HG02970 (cell line): ENCODE results near the gene DYNAP.

ENCODE experiments used
- ATAC-seq: cut with Tn5 transposase; IDR thresholded peaks from one replicate; pipeline ENCODE4 v1.9.1; 2021; ENCODE audit warnings: mild to moderate bottlenecking, moderate library complexity, moderate number of reproducible peaks; ENCODE audit not compliant: unreplicated experiment, low FRiP score

DYNAP gene, protein sequence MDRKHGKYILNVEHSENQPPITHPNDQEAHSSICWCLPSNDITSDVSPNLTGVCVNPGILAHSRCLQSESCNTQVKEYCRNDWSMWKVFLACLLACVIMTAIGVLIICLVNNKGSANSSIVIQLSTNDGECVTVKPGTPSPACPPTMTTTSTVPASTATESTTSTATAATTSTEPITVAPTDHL

DNA sequence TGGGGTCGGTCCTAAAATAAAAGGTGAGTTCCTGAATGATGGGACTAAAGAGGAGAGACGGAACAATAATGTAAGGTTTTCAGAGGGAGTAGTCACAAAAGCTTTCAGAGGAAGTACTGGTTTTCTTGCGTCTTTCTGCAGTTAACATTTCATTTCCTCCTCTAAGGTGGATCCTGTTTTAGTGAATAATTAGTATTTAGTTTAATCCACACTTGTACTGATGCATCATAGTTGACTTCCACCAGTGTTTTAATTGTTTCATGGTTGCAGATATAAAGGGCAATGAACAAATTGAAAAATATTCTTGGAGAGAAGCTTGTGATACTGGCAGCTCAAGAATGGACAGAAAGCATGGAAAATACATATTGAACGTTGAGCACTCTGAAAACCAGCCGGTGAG lies at the start of gene DYNAP:
Gene DYNAP (plus strand): TSS at position 301 of the 400 bp plus-strand sequence. CDS start 38 bp downstream, at position 339.
- no peak for ATAC-seq

DNA sequence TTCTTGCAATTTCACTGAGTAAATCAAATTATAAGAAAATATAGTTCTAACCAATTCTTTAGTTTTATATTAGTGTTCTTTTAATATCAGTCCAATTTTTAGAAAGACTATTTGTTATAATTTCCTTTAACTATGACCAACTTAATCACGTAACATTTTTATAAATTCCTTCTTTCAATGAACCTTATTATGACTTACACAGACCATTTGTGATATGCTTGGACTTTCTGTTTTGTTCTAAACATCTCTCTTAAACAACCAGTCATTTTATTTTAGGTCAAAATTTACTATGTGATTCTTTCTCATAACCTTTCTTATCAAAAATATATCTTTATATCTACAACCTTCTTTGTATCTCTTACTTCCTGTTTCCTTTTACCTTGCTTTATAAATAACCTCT lies 39.5 kb upstream of the DYNAP start:
- ATAC-seq, result no peak

DNA sequence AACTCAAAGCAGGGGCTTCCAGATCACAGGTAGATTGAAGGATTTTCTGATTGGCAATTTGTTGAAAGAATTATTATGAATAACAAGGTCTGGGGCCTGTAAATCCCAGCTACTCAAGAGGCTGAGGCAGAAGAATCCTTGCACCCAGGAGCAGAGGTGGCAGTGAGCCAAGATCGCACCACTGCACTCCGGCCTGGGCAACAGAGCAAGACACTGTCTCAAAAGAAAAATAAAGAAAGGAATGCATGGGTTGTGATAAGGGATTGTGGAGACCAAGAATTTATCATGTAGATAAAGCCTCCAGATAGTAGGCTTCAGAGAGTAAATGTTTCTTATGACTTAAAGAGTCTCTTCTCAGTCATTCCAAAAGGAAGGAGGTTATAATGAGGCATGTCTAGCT lies 35.8 kb upstream of the DYNAP start:
- ATAC-seq, result no peak

DNA sequence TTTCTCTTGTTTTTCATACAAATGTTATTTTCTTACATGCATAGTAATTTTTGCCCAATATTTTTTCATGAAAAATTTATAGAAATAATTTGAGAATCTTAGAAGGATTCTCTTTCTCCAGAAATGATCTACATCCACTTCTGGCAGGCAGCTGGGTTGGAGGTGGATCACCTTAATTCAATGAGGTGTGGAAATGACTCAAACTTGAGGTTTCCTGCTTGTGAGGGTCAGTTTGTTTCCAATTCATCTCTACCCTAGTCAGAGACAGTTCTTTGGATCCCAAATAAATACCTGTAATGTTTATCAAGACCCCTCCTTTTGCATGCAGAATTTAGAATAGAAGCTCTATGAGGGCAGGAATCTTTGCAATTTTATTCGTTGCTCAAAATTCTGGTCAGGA lies 35.0 kb upstream of the DYNAP start:
- ATAC-seq, result no peak

DNA sequence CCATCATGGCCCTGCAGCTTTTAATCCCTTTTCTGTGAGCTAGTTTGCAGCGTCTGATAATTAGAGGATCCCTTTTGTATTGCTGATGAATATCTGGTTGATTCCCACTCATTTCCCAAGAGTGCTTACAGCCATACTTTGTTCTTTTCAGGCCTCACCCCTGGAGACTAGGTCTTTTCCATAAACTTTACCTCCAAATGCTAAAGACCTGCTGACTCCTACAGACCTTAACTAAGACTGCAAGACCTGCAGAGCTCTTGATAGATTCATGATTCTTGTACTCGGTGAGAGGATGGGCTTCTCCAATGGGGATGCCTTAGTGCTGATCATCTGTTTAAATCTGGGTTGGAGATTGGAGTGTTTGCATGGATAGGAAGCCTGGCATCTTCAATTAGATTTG lies 33.1 kb upstream of the DYNAP start:
- no peak for ATAC-seq

DNA sequence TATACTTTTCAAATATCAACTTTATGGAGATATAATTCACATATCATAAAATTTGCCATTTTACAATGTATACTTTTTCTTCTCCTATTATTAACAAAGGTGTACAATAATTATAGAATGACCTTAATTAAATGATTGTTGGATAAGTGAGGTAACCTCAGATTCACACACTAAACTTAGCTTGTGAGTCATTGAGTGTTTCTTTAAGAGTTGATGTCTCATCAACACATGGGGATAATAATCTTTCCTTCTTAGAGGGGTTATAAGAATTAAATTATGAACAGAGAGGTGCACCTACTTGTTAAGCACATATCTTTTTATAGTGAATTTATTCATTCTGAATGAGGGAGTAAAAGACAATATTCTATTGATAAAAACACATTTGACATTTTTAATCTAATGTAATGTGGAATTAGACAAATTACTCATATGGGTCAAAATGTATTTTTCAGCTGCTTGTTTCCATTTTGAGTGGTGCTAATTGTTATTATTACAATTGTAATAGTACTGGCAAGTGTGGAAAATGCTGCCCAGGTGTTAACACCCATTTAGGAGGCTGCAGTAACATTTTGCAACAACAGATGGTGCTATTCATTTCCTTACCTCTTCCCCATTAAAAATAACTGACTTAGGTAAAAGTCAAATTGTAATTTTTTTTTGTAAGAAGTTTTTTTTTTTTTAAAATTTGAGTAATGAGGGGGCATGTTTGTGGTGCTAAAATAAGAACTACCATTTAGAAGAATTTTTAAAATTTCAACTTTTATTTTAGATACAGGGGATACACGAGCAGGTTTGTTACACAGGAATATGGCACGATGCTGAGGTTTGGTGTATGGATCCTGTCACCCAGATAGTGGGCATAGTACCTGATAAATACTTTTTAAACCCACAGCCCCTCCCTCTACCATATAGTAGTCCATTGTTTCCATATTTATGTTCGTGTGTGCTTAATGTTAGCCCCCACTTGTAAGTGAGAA lies 32.1 kb upstream of the DYNAP start:
- ATAC-seq, result no peak

DNA sequence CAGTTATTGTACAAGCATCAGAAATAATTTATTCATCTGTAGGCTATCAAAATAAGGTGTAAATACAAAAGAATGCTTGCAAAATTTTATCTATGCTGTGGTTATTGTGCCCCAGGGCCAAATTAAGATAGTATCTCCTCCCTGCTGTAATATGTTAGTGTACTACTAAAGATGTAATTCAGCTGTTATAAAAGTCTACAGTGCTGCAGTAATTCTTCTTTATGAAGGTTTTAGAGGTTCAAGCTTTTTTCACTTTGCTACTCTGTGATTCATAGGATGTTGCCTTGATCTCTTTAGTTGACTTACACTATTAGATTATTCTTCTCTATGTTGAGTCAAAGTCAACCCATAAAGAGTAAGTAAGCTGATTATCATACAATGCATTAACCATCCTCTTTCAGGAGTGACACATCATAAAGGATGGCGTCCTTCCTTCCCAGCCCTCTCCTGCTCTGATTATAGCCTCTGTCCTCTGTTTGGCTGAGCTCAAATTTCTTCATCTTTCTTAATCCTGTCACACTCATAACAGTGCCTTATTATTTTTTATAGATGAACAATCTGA lies 29.3 kb upstream of the DYNAP start:
- no peak for ATAC-seq

DNA sequence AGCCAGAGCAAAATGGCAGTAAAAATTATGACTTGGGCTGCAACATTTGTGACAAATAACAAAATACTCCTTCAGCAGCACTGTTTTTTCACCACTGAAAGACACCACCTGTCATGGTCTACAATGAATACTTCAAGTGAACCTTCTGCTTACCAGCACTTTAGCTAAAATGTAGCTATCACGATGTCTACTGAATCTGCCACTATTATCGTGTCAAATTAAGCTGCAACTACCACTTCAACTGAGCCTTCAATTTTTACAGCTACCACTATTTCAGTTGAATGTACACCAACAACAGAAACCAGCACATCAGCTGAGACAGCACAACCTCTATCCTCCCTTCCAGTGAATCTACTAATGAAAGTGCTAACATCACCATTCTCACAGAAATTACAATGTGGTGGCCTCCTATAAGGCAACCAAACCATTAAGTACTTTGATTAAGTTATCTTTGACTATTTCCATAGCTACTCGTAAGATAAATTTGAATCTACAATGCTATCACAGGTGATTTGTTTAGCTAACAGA lies 10.8 kb upstream of the DYNAP start:
- no peak for ATAC-seq

DNA sequence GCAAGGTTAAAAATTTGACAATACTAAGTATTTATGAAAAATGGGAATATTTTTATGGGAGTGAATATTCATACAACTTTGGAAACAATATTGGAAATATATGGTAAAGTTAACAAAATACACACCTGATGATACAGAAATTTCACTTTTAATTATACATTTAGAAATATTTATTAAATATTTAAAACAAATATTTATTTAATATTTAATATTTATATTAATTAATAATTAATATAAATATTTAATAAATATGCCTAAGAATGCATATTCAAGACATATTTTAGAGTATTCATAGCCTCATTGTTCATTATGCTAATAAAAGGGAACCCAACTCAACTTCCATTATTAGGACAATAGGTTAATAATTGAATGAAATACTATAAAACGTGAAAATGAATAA lies 7.0 kb upstream of the DYNAP start:
- no peak for ATAC-seq

DNA sequence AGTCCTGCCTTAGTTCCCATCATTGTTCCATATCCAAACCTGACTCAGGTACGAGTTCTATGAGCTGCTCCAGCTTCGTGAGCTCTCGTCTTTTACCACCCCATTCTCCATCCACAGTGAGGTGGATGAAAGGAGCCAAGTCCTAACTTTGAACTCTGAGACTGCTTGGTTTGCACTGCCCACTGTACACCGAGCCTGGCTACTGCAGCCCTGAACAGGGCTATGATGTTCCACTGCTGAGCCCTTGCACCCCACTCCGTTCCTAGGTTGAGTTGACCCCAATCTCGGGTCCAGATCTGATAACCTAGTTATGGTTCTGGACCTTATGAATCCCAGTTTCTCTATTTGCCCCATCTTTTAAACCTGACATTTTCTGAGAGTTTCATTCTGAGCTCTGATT lies 5.3 kb upstream of the DYNAP start:
- ATAC-seq, result no peak

DNA sequence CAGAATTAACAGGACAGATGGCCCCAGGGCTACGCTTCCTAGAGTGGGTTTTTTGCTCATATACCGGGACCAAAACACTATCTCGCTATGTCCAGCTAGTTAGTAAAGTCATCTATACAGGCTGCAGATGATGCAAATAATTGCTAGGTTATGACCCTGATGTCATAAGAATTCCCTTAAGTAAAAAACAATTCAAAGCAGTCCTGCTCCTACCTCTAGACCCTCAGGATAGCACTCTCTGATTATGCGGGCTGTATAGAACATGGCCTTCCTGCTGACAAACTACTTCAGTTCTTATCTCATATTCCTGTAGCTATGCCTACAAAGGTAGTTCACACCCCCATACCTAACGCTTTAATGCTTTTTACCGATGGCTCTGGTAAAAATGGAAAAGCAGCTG lies 13.2 kb downstream of the DYNAP start:
- ATAC-seq, result no peak

DNA sequence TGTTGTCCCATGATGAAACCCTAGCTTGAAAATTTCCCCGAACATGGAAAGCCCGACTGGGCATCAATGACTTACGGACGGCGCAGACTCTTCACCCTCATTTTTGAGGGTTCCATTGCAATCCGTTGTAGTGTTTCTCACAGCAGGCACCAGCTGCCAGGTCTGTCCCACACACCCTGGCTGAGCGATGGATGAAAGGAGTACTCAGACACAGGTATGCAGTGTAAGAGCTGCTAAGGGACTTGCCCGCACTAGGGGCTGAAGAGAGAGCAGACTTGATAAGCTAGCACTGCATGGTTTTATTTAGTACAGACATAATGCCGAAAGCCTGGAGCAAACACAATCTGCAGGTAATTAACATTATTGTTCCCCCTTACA lies 15.8 kb downstream of the DYNAP start:
- no peak for ATAC-seq

DNA sequence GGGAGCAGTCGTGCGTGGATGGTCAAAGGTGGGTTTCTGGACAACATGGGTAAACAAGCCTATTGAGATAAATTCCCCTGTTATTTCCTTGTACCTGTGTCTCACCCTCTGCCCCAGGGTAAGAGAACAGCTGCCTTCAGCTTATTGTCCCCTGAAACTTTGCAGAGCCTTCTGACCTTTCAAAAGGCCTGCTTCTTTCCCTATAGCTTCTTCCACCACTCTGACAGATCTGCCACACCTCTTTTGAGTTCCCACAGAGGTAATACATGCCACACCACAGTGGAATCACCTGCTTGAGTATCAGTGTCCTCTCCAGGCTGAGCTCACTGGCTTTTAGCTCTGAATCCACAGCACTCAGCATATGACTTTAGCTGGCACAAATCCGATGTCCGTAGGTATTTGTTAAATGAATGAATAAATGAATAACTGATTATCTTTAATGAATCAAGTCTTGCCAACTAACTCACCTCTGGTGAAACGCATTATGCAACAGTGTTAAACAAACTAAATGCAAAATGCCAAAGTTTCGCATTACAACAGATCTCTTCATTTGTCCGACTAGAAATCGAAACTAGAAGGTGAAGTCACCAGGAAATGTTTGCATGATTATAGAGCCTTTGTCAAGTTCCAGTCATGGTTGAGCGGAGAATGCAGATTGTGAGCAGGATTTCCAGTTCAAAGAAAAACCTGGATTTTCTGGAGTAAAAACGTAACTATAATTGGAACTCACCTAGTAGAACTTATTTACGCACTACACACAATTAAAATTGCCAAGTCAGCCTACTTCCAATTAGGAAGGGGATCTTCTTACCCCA lies 16.4 kb downstream of the DYNAP start:
- ATAC-seq, result no peak

DNA sequence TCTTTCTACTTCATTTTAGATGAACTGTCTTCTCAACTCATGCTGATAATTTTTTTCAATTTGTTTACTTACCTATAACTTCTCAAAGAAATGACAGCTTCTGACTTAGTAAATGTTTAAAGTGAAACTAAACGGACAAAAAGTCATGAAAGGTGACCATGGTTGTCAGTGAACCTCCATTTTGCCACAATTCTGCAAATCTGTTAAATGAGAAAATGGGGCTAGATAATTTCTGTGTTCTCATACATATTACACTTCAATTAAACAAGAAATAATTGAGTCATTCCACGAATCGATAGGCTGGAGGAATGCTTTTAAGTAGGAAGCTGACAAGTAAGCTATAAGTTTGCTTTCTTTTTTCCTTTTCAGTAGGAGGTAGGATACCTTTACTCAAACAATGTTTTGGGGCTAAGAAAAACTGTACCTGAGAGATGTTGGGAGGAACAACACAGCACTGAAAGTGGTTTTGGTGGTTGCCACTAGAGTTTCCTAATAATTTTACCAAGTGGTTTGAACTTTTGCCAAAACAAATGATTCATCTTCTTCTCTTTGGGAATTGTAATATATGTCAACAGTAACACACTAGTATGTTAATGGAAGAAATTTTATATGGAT lies 17.1 kb downstream of the DYNAP start:
- ATAC-seq, result no peak

DNA sequence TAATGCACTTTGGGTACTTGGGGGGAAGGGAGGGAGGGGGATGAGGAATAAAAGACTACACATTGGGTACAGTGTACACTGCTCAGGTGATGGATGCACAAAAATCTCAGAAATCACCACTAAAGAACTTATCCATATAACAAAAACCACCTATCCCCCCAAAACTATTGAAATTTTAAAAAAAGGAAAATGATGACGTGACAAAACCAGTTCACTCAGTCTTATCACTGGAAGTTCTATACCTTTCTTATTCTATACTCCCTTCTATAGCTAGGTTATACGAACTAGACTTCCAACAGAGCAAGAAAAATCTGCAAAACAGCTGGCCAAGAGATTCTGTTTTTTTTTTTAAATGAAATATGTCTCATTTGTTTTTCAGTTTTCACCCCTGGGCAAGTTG lies 20.8 kb downstream of the DYNAP start:
- no peak for ATAC-seq

DNA sequence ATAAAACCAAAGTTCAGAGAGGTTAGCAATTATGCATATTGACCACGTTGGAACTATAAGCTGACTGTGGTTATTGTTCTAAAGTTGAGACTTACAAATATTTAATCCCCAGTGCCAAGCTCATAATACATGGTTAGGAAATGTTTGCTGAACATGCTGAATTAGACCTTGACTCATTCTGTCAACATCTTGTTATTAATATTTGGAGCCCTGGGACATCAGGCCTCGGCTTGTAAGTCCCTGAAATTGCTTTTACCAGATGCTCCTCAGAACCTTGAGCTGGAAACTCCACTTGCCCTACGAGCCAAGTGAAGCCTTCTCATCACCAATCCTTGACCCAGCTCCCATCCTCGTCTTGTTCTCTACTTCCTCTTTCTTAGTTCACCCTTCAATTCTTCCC lies 21.2 kb downstream of the DYNAP start:
- no peak for ATAC-seq

DNA sequence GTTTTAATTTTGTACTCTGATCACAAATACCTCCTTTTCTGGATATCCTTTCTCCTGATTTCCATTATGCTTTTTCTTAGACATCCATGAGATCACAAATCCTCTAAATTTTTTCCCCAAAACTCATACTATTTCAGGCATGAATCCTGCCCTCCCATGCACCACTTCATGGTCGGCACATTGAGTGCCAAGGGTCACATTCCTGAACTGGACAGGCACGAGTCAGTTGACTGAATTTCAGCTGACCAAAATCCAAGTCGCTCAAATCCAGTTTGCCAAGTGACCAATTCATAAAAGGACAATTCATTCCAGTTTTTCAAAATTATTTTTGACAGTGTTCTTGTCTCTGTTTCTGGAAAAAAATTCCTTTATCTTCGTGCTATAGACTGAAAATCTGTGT lies 22.1 kb downstream of the DYNAP start:
- no peak for ATAC-seq

DNA sequence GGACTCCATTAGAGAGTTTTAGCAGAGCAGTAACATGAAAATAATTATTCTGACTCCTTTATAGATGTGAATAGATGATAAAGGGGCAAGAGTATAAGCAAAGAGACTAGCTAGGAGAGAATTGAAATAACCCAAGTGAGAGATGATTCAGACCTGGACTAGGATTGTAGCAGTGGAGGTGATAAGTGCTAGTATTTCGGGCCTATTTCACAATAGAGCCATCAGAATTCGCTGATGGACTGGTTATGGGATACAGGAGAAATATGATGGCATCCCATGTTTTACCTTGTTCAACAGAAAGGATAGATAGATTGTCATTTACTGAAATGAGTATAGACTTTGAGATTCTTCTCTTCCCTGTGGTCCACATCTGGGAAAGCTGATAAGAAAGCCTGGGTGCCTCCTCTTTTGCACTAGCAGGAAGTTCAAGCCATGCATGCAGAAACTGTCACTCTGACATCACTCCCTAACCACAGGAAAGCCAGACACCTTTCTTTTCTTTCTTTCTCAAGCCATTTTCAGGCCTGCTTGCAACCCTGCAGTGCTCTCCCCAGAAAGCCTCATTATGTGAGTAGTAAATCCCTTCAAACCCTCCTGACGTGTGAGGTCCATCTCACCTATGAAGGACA lies 25.3 kb downstream of the DYNAP start:
- ATAC-seq, result no peak

DNA sequence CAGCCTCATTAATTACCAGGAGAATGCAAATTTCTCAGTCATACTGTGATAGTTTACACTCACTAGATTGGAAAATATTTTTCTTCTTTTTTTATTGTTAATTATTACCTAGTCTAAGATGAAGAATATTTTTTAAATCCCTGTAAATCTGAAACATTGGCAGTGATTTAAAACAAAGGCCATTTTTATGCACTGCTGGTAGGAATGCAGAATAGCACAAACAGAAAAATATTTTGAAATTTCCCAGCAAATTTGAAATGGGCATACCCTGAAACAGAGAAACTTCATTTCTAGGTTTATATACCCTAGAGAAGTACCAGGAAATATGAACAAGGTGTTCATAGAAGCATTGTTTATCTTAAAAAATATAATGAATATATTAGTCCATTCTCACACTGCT lies 31.0 kb downstream of the DYNAP start:
- ATAC-seq, result no peak

DNA sequence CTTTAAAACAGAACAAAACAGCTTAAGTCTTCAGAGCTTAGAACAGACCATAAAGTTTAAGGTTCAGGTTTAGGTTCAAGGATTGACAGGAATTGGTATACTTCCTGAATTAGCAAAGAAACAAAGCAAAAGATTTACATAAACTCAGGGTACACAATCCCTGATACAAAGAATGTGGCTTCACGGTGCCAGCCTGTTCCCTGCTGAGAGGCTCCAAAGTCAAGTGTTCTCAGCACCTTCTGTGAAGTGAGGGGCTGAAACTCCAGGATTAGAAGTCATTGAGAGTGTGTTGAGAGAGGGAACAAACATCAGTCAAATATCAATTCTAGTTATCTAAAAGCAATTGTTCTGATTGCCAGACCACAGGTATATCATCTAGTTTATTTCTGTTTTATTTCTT lies 35.7 kb downstream of the DYNAP start:
- ATAC-seq, result no peak
